GM19351 (cell line): ENCODE data around the gene STK38L.

ENCODE experiments used
- ATAC-seq: cut with Tn5 transposase; IDR thresholded peaks from one replicate; pipeline ENCODE4 v1.9.1; 2021; ENCODE audit warnings: mild to moderate bottlenecking, moderate library complexity; ENCODE audit not compliant: unreplicated experiment

STK38L gene

DNA sequence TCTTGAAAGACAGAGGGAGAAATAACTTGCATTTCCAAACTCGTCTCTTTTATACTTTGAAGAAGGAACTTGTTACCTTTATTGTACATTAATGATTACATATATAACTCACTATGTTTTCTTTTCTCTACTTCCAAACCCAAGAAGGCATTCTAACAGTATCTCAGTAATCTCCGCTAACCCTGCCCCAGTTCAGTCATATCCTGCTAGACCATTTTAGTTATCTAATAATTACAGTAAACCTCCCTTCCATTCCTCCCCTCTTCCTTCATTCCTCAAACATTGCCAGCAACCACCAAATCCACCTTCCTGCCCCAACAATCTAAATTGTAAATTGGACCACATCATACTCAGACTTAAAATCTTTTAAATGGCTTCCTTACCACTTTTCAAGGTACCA is 30.6 kb downstream of the STK38L start:
- no peak for ATAC-seq

DNA sequence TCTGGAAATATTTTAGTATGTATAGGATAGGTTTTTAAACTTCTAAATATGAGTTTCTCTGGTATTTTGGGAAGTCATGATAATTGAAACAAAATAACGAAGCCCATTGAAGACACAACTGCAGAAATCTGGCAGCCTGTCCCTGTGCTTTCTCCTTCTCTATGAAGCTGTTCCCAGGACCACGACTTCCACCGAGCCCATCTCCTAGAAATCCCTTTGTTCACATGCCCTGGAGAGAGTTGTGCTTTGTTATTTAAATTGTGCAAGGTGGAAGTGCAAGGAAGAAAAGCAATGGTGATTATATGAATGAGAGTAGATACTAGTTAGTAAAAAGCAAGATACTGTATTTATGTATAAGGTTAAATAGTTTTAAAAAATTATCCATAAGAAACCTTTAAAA is 32.2 kb downstream of the STK38L start:
- no peak for ATAC-seq

DNA sequence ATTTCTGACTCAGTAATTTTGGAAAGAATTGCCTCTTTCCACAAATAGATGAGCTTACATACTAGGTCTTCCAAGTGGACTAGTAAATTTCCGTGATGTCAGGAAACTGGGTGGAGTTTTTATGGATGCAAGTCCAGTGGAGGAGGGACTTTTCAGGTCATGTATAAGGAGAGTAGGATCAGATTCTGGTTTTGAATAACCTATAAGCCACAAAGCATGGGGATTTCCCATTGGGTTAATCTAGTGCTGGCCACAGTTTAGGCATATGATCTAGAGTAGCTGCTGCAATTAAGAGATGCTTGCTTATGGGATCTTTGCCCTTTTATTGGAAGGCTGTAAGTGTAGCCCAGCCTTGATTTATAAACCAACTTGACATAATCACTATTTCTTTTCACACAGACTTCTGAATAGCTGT is 33.8 kb downstream of the STK38L start:
- ATAC-seq: peak; percentile 95

DNA sequence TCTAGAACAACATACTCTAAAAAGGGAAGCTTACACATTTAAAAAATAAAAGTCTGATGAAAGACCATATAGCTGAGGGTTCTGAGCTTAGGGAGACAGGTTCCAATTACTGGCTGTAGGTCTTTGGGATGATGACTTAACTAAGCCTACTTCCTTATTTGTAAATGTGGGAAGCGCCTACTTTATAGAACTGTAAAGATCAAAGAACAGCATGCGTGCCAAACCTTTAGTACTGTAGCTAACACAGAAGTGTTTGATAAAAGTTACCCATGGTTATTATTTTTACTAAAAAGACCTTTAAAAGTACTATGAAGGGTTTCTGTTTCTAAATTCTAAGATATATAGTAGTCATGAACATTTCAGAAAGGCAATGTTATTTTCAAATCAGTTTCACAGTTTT is 35.7 kb downstream of the STK38L start:
- no peak for ATAC-seq

DNA sequence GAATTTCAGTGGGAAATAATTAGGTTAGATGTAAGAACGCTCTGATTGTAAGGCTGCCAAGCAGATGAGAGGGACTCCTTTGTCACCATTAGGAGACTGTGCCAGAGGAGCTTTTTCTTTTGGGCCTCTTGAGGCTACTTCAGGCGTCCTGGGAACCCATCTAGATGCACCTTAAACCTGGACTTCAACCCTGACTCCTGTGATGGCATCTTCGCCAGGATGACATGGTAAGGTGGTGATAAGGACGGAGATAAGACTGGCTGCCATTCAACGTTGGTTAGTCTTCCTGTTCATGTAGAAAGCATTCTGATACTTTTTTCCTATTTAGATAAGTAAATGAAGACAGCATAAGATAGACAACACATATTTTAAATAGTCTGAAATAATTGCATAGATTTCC is 36.3 kb downstream of the STK38L start:
- no peak for ATAC-seq

DNA sequence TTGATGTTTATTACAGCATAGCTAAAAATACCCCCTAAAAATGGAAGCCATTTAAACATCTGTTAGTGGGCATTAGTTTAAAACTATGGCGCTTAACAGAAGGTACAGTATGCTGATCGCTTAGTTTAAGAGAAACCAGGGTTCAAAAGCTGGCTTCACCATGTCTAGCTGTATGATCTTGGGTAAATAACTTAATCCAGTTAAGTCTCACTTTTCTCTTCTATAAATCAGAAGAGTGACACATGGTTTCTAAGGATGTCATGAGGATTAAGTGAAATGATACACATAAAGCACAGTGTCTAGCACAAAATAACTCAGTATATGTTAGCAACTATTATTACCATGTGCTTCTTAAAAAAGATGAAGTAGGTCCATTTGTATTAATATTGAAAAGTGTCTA is 38.7 kb downstream of the STK38L start:
- ATAC-seq: no peak

DNA sequence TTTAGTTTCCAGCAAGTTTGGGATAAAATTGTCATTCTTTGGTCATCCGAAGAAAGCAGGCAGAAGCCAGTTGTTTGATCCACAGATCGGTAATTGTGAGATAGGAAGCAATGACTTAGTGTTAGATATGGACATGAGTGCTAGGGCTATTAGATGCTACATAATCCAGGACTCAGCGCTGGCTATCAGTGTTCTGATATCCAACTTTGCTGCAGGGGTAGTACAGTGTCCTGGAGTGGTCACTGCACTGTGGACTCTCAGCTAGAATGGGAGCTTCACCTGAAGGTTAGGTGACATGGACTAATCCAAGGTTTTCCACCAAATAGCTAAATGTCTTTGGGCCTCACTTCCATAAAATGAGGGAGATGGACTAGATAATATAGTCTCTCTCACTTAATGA is 39.9 kb downstream of the STK38L start:
- no peak for ATAC-seq

DNA sequence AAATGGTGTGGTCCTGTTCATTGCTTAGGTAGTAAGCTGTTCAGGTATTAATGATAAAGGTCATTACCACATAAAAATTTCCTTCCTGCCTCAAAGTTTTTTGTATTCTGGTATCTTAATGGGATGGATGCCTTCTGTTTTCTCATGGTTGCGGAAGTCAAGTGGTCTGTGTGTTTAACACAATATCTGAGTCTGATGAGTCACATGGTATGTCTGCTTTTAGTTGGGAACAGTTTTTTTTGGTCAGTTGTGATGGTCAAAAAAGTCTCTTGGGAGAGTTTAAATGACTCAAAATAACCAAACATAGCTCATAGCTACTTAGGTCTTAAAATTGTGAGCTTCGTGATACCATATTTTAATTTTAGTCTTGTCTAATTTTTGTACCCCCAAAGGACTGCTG is 40.7 kb downstream of the STK38L start:
- peak; percentile 71 for ATAC-seq

DNA sequence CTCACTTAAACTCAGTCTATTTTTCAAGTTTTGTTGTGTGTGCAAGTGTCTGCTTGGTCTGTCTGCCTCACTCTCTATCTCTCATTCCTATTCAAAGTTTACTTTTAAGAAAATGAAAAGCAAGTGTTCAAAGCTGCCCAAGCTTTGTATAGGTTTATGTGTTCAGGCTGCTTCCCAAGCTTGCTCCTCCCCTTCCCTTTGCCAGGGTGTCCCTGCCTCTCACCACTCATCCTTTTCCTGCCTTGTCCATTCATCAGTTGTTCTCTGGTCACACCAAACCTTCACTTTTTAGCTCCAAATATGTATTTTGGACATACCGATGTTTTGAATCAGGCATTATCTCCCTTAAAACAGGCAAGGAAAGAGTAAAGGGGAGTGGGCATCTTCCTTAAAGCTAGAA is 41.3 kb downstream of the STK38L start:
- ATAC-seq: no peak

DNA sequence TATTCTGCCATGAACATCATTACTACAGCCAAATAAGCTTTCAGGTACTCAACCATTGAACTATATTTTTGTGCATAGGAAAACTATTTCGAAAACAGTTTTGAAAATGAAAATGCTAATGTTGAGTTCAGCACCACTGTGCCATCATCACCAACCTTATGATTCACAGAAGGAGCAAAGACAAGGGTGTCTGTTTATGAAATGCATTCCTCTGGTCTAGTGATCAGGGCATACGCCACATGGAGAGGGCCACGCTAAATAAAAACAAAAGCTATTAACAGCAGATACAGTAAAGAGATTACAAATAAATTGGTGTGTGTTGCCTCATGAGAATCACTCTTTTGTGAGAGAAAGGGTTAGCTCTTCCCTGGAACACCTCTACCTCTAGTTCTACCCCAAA is 45.3 kb downstream of the STK38L start:
- no peak for ATAC-seq

DNA sequence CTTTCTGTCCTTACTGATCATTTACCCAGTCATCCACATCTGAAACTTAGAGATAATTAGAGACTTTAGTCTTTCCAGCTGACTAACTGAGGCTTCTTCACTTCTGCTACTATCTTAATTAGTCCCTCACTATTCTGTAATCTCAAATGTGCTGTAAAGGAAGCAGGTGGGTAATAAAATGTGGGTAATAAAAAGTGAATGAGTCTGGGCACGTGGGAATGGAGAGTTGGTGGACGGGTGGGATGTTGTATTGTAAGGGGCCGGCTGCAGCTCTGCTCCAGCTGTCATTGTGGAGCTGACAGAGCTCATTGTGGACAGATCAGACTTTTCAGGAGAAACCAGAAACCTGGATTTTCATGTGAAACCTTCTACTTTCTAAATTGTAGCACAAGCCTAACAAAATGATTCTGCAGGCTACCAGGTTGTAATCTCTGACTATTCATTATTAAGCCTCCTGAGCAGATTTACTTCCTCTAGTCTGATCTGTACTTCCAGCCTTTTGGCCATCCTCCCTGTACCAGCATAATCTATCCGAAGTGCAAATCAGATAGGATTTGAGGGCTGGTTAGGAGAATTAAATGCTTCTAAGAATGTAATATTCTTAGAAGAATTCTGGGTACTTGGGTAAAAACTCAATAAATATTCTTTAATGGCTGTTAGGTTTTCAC is 46.5 kb downstream of the STK38L start:
- ATAC-seq: no peak

DNA sequence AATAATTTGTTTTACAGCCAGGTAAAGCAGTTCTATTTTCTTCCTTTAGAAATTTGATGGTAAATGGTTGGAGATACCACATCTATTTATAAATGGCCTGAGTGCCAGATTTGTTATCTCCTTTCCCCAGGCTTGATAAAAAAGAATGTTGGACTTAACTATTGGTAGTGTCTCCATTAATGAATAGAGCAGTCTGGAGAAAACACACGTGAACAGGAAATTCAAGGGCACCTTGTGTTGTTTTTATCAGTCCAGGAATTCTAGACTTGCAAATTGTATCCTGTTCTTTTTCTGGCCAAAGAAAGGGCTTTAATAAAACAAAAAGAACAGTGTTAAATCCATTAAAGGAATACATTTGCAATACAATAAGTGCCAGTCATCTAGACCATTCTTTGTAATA is 47.8 kb downstream of the STK38L start:
- ATAC-seq: no peak

DNA sequence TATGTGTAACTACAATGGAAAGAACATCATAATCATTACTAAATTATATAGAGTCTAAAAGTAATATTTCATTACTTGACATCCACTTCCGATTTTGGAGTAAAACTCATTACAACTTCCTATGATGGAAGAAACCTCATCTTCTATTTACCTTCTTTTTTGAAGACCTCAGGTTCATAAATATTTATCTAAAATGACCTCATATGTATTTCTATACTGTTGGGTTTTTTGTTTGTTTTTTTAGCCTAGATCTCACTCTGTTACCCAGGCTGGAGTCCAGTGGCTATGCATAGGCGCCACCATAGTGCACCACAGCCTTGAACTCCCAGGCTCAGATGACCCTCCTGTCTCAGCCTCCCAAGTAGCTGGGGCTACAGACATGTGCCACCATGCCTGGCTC is 48.6 kb downstream of the STK38L start:
- ATAC-seq: no peak

DNA sequence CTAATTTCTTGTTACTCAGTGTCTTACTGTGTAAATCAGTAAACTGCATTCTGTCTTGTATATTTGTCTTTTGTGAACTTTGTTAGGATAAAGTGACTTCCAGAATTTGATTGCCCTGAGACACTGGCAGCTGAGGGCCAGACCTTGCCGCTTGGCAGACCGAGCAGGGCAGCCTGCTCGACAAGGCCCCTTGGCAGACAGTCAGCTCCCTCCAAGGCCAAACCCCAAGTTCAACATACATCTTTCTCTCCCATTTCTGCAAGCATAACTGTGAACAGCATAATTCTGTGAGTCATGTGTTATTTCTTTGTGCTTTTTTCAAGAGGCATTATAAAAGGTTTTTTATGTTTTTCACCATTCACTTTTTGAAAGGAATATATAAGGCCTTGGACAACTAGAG is 49.4 kb downstream of the STK38L start:
- ATAC-seq: no peak

DNA sequence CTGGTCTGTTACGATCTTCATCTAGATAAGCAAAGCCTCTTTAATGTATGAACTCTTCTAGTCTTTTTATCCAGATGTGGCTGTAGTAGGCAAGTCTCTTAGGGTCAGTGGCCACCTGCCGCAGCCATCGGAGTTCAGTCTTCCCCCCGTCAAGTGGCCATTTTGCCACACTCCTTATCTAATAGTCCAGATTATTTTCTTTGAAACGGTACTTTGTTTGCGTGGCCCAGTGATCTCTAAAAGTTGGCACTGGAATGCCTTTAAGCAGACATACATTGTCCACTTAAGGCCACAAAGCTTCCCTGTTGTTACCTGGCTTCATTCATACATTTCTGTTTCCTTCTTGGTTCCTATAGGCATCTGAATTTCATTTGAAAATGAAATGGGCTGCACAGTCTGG is 52.6 kb downstream of the STK38L start:
- no peak for ATAC-seq

DNA sequence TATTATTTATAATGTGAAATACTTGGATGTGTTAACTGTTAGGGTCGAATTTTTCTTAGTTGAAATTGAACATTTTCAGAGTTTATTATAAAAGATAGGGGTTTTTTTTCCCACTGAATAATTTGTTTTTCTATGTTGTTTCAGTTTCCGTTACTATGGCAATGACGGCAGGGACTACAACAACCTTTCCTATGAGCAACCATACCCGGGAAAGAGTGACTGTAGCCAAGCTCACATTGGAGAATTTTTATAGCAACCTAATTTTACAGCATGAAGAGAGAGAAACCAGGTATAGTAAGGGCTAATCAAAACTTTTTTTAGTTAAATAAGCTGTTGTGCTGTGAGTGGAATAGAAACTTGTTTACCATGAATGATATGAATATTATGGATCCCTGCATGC is 53.5 kb downstream of the STK38L start:
- ATAC-seq: no peak

DNA sequence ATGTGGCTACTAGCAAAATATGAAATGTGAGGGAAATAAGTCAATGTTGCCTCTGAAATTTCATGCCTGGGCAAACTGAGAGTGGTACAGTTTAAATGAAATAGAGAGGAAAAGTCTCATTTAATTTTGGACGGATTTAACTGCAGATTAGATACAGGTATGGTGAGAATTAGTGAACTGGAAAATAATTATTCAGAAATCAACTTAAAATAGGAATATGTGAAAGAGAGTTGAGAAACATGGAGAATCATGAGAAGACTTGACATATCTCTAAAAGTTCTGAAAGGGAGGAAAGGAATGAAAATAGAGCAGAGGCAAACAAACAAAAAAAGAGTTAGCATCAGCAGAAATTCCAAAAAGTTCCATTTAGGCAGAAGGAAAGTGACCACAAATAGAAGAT is 55.0 kb downstream of the STK38L start:
- no peak for ATAC-seq

DNA sequence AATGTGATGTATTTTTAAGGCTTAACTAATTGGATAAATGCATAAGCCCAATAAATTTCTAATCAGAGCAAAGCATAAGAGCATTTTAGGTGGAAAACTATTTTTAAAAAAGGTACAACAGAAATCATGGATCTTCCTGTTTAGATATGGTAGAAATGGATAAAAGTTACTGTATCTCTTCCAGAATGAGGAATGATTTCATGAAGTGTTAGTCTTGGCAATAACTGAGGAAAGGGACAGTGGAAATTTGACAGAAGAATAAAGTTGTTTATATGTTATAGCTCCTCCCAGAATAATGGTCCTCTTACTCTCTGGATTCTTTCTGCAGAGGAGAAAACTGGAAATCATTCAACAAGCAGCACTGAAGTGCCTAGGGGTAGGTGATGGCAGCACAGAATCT is 56.1 kb downstream of the STK38L start:
- no peak for ATAC-seq

DNA sequence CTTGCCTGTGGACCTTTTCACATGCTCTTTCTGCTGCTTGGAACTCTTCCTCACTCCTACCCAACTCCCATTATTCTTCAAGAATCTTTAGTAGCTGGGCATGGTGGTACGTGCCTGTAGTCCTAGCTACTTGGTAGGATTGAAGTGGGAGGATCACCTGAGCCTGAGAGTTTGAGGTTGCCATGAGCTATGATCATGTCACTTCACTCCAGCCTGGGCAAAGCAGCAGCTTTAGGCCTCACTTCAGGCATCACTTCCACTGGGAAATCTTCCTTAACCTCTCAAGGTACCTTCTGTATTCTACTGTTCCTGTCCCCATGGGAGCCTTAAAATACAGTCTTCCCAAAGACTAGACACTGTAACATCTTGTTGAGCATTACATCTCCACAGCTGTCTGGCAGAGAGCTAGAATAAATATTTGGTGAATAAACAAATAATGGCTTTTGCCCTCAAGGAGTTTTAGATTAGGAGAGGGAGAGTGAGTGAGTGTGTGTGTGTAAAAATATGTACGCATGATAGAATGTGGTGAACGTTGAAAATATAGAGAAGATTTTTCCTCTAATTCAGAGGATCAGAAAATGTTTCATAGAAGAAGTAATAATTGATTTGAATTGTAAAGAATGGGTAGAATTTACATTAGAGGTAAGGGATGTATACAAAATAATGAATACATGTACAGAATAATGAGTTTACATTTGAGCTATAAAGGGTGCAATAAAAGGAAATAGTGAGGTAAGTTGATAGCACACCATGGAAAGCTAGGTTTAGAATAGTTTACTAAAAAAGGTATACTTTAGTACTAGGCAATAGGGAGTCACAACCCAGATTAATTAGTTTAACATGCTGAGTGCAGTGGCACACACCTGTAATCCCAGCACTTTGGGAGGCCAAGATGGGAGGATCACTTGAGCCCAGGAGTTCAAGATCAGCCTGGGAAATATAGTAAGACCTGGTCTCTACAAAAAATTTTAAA is 59.3 kb downstream of the STK38L start:
- ATAC-seq: no peak

DNA sequence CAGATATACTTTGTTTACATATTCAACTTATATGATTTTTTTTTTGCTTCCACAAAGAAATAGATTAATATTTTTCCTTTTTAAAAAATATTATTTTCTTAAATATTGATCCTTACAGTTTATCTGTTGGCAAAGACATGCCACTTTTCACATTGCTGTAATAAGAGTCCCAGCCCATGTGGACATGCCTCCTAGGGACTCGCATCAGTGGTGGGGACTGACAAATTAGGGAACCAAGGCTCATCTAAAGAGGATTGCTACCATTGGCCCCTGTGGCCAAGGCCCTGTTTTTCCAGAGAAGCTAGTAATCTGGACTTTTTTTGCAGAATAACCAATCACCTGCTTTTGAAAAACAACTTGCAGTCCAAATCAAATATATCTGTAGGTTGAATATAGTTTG is 60.8 kb downstream of the STK38L start:
- no peak for ATAC-seq

DNA sequence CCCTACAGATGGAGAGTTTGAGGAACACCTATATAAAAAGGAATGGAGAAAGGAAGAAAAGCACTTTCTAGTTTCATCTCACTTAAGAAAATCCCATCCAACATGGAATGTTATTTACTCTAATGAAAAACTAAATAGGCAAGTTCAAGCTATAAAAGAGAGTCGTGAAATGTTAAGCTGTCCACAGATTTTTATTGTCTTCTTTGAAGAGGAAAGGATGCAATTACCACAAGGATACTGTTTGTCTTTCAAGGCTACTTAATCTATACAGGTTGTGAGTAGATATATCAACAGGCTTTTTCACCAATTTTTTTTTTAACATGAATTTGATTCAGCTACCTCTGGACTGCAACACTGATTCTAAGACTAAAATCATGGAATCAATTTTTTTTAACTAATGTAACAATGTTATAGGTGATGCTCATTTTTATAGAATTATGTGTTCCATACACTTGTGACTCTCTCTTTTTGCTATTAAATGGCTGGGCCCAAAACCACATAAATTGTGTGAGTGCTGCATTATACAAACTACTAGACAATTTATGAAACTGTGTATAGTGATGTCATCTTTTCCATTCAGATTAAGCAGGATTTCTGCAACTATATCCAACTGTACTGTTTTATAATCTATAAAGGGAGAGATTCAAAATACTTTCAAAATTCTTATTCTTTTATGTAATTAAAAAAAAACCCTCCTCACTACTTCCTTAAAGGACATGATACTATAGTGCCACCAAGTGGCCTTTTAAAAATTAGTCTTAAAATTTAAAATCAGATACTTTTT is 61.8 kb downstream of the STK38L start:
- ATAC-seq: no peak
